MV-4-11 (cell line): ENCODE results near the gene NCK2.
A peak's percentile ranks its signal among the peaks of the same experiment; 100 is the strongest.

Experiments
- DNase-seq: peaks from one replicate; lab custom pipeline; 2025; lab: John Stamatoyannopoulos, UW

NCK2 gene

DNA sequence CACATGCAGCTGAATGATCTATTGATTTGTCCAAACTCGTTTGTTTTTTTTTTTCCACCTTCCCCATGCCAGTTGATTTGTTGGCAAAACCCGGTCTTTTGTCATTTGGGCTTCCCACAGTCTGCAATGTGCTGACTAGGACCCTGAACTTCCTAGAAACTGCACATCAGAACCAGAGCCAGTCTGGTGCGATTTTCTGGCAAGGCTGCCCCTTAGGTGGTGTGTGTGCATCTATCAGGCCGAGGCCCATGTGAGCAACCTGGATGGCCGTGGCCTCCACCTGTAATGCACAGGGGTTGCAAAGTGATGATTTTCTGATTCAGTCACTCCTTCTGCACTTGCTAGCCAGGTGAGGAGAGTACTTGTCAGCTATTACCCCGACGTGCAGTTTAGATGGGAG lies 47.8 kb downstream of the NCK2 start:
- DNase-seq, result no peak

DNA sequence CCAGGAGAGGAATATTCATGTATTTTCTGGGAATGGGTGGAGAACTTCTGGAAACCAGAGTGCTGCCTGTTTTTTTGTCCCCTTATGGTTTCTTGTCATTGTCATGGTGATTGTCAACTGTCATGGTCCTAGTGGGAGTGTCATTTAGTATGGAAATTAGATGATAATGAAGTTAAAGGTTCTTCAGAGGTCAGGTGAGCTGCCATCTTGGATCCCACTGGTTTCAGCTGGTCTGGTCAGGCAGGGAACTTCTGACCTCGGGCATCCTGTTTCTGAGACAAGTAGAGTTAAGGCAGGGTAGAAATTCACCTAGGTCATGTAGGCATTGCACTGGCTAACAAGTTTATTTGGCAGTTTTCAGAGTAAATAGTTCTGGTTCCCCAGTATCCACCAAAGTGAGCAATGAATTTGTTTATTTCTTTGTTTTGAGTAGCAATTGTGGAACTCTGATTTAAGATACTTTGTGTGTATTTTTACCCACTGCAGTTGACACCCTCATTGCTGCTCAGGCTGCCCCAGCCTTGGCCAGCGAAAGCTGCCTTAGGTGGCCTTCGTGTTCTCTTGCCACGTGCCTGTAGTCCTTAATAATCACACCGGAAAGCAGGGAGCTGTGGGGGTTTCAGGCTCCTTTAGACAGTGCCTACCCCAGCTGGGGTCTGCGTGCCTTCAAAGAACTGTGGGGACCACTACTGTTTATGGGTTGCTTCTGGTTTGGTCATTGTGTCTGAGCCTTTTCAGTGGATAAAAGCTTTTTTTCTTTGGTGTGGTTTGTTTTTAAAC lies 48.7 kb downstream of the NCK2 start:
- DNase-seq, result no peak

- DNase-seq, result no peak
Observed at GRCh38 chr2:105794926-105795574, 50.3 kb downstream of the NCK2 start.

DNA sequence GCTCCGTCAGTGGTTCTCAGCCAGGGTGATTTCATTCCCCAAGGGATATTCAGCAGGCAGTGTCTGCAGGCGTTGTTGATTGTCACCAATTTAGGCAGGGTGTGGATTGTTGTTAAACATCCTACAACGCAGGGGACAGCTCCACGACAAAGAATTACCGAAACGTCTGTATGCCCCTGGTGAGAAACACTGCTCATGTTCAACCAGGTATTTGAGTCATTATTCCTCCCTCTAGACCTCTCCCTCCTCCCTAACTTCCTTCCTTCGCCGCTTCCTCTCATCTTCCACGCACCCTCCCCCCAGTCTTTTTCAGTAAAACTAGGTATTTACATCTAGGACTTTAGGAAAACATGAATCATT lies 50.8 kb downstream of the NCK2 start:
- DNase-seq, result peak; percentile 48

- DNase-seq, result peak; percentile 88
Observed at GRCh38 chr2:105796131-105796638, 51.5 kb downstream of the NCK2 start.

GRCh38 chr2:105796791-105797190 lies 52.1 kb downstream of the NCK2 start:
- DNase-seq, result no peak

DNA sequence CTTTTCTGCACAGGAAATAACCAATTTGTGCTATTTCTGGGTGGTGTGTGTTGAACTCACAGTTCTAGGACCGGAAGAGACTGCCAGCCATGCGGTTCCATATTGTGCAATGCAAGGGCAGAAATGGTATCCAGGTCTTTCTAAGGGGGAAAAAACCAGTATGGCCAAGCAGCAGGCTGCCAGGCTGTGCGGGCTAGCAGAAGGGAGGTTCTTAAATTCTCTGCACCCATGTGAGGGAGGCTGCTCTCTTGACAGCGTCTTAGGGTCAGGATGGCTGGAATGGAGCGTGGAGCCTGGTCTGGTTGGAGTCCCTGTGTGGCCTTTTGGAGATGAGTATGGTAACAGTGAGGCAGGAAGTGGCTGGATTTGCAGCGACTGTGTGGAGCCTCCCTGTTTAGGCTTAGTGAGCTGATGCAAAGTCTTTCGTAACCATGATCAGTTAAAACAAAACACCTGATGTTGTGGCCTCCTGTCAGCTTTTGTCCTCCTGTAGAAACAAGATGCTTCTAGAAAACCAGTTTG lies 52.6 kb downstream of the NCK2 start:
- peak; percentile 99 for DNase-seq

- peak; percentile 40 for DNase-seq
Observed at GRCh38 chr2:105798595-105798994, 53.9 kb downstream of the NCK2 start.

- DNase-seq, result peak; percentile 95
Observed at GRCh38 chr2:105800036-105800713, 55.5 kb downstream of the NCK2 start.

DNA sequence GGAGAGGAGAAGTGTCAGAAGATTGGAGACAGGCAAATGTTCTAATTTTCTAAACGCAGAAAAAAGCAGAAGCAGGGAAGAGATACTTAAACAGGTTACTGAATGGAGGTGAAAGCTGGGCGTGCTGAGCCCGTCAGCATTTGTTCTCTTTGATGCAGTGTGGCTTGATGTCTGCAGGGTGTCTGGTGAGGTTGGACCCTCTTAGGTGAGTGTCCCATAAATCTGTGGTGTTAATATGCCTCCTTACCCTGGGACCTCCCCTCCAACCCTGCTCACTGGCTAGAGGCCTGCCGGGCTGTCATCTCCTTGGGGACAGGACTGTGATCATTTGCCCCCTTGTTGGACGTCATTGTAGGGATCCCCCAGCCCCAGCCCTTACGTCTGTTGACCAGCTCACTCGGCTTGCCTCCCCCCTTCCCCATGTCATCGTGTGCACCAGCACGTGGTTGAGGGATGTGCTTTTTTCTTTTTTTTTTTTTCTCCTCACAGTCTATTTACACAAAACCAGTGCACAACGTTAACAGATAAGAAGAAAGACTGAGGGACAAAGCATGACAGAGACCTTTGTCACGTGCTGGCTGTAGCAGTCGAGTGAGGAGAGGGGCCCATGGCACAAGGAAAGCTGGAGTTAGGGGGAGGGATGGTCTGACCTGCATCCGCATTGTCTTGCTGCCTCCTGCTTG lies 56.4 kb downstream of the NCK2 start:
- DNase-seq, result no peak

DNA sequence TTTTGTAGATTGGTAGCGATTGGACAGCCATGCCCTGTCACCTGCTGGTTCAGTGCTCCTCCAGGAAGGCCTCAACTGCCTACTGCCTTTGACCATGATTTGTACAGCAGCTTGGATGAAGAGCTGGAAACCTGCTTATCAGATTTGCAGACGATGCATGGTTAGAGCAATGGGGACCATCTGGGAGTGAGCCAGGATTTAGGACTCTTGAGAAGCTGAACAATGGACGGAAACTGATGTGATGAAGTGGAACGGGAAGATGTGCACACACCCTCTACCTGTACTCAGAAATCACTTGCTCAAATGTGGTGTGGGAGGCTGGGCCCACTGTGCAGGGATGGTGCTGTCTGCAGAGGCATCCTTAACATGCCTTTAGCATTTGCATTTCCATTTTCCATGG lies 57.2 kb downstream of the NCK2 start:
- DNase-seq, result no peak

GRCh38 chr2:105802587-105802986 lies 57.9 kb downstream of the NCK2 start:
- DNase-seq, result peak; percentile 70

- peak; percentile 28 for DNase-seq
Observed at GRCh38 chr2:105803337-105803736, 58.6 kb downstream of the NCK2 start.

DNA sequence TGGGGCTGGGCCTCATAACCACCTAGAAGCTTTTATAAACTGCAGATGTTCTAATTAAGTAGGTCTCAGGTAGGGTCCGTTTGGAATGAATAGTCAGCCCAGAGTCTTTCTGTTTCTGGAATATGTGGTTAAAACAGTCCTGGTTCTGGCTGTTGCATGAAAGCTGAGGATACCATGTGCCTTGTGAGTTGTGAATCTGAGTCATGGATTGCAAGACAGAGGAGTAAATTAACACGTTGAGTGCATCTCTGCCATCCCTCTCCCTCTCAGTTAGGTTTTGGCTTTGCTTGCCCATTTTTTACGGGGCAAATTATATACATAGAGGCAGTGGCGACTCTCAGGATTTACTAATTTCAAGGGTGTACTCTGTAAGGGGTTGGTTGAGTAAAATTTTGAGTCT lies 59.1 kb downstream of the NCK2 start:
- DNase-seq, result no peak

DNA sequence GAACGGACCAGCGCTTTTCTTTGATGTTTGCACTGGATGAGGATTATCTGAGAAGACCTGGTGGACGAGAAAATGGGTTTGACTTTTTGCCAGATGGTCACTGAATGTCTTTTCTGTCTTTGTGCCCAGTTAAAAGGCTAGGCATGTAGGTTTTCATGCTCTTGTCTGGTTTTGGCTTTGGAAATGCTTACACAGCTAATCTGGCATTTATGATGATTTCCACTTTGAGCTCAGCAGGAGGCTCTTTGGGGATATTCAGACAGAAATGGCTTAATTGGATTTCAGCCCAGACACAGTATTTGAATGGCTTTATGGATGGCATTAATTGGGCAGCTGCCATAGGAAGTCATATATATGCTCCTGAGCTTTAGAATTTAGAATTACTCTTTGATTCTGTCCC lies 59.6 kb downstream of the NCK2 start:
- no peak for DNase-seq

- no peak for DNase-seq
Observed at GRCh38 chr2:105806996-105807395, 62.3 kb downstream of the NCK2 start.

DNA sequence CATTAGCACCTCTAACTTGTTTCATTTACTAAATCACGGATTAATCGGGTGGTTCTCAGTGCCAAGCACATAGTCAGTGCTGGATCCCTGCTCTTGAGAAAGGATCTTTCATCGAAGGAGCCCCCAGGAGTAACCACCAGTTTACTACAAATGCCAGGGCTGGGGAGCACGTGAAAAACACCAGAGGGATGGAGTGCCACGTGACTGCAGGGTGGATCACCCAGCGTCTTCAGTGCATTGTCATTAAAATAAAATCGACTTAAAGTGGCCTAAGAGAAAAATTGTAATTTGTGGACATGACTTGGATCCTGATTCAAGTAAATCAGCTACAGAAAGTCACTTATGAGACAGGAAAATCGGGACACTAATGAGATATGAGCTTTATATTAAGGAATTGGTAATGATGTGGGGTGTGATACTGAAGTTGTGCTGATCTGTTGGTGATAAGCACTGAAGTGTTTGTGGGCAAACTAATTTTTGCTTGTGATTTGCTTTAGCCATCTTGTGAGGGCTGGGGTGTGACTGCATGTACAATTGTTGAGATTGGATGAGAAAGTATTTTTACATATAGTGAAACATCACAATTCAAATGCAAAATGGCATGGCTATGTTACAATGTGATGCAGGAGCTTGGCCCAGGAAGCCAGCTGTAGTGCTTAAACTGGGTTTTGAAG lies 63.8 kb downstream of the NCK2 start:
- no peak for DNase-seq

- DNase-seq, result no peak
Observed at GRCh38 chr2:105809097-105809473, 64.4 kb downstream of the NCK2 start.

GRCh38 chr2:105809723-105810122 lies 65.0 kb downstream of the NCK2 start:
- no peak for DNase-seq

DNA sequence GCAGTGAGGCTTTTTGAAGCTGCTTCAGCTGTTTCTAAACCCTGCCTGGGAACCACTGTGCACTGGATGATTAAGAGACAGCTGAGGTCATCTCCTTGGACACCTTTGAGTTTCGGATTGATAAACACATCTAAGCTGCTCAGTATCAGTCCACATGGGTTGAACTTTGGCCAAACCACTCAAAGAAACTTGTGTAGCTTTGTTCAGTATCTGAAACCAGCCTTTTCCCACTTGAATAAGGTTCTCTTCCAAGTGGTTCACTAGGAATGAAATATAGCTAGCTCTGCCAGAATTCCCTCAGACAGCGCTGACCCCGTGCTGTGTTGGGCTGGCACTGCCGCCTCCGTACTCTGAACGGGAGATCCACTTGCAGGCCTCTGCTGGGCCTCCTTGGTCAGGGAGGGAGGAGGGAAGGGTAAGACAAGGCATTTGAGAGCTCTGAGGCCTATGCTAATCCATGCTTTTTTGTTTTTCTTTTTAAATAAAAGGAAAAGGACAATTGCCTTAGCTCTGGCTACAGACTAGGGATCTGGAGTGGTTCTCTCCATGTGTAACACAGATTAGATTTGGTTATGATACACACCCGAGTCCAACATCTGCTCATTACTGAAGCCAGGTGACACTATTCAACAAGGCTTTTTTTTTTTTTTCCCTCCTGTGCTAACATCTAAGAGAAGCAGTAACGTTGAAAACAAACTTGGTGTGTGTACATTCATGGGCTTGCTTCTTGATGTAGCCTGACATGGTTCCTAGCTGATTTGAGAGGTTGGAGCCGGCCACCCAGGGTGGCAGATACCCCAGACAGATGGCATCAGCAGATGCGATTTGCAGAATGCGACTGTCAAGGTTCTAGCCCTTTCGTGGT lies 67.7 kb downstream of the NCK2 start:
- no peak for DNase-seq

GRCh38 chr2:105813045-105813315 lies 68.3 kb downstream of the NCK2 start:
- no peak for DNase-seq
